ENCODE measurements around the gene TEX29. TPM values are rescaled to one million over a fixed set of nuclear protein-coding genes. Genes with fewer than 3 reads are reported as not detected.

TEX29 gene
- total RNA-seq, 1 experiment from 2014 or later: 0.68 TPM

GRCh38 chr13:111359237-111359915 lies 38.9 kb downstream of the TEX29 start (continued):
- no peak for TF ChIP-seq ZNF425 (CRISPR knock-in tag; conservative IDR thresholded peaks at IDR 0.05)
- TF ChIP-seq TEAD4 (CRISPR knock-in tag; IDR thresholded peaks at IDR 0.05): 0 out of 2 replicates have a peak, but pooled peaks have one; percentile 9
- TF ChIP-seq ZNF396 (CRISPR knock-in tag; IDR thresholded peaks at IDR 0.05; ENCODE audit: borderline replicate concordance): no peak
- TF ChIP-seq ZBTB21 (CRISPR knock-in tag; IDR thresholded peaks at IDR 0.05; ENCODE audit: borderline replicate concordance): no peak
- no peak for TF ChIP-seq NR1H2 (CRISPR knock-in tag; IDR thresholded peaks at IDR 0.05)
- no peak for TF ChIP-seq KAT7 (CRISPR knock-in tag; IDR thresholded peaks at IDR 0.05; ENCODE audit: borderline replicate concordance)
- no peak for TF ChIP-seq USF1 (CRISPR knock-in tag; IDR thresholded peaks at IDR 0.05)
- no peak for TF ChIP-seq E2F1 (CRISPR knock-in tag; IDR thresholded peaks at IDR 0.05)
- no peak for TF ChIP-seq ZNF281 (CRISPR knock-in tag; IDR thresholded peaks at IDR 0.05)
- TF ChIP-seq ZNF416 (CRISPR knock-in tag; IDR thresholded peaks at IDR 0.05): no peak
- no peak for TF ChIP-seq FOXK1 (CRISPR knock-in tag; IDR thresholded peaks at IDR 0.05)
- TF ChIP-seq ZSCAN18 (CRISPR knock-in tag; IDR thresholded peaks at IDR 0.05): no peak
- TF ChIP-seq E2F5 (CRISPR knock-in tag; IDR thresholded peaks at IDR 0.05): no peak
- TF ChIP-seq HMGXB4 (CRISPR knock-in tag; IDR thresholded peaks at IDR 0.05): no peak
- TF ChIP-seq RORB (CRISPR knock-in tag; IDR thresholded peaks at IDR 0.05): no peak
- TF ChIP-seq CDX4 (CRISPR knock-in tag; IDR thresholded peaks at IDR 0.05; ENCODE audit: borderline replicate concordance): no peak
- no peak for TF ChIP-seq ZNF219 (CRISPR knock-in tag; IDR thresholded peaks at IDR 0.05; ENCODE audit: borderline replicate concordance)
- TF ChIP-seq RELA (CRISPR knock-in tag; IDR thresholded peaks at IDR 0.05; ENCODE audit: borderline replicate concordance): no peak
- TF ChIP-seq ZBTB43 (CRISPR knock-in tag; IDR thresholded peaks at IDR 0.05): no peak
